NK-92 treated with Interleukin-12 subunit alpha and Interleukin-12 subunit beta, amount 100 ng/mL, for 24 hours (cell line): Measurements from ENCODE around the gene NODAL.
"Not testable (repeated sequence)": the region's sequence is repeated elsewhere in the genome, so short reads cannot be mapped to it uniquely, and the experiment has no call there.

ENCODE experiments used
- DNase-seq: peaks from one replicate; lab custom pipeline; 2025; lab: John Stamatoyannopoulos, UW

Gene NODAL

DNA sequence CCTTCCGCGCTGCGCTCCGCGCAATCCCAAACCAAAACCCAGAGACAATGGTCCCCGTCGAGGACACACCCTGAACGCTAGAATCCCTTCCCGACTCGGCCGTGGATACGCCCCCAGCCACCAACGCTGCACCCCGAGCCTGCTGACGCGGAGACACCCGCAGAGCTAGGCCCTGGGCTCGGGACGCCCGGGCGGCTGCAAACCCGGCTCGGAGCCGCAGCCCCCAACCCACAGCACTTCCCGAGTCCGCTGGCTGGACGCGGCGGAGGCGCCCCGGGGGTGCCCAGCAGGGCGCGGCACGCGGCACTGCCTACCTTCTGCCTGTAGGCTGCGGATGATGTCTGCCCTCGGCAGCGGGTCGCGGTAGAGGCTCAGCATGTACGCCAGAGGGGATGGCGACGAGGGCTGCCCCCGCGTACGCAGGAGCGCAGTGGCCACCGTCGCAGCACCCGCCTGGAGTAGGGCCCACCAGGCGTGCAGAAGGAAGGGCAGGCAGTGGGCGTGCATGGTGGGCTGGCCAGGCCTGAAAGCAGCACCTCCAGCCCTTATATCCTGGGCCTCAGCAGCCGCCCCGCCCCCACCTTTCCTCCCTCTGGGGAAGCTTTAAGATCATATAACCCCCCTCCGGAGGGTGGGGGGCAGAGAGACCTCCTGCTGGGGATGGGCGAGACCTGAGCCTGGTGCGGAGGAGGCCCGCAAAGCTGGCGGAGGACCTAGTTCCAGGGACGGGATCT is at the start of gene NODAL:
Gene NODAL, minus strand, starts transcription at position 521 of the 734 bp plus-strand sequence. Its CDS starts 14 bp downstream, at position 507.
- DNase-seq: no peak

DNA sequence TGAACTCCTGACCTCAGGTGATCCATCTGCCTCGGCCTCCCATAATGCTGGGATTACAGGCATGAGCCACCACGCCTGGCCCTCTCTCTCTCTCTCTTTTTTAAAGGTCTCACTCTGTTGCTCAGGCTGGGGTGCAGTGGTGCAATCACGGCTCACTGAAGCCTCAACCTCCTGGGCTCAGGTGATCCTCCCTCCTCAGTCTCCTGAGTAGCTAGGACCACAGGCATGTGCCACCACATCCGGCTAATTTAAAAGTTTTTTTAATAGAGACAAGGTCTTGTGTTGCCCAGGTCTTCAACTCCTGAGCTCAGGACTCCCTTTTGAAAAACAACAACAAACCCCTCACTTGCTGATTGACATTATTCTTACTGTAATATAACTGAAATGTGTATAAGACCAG is 48.7 kb upstream of the NODAL start:
- no peak for DNase-seq

DNA sequence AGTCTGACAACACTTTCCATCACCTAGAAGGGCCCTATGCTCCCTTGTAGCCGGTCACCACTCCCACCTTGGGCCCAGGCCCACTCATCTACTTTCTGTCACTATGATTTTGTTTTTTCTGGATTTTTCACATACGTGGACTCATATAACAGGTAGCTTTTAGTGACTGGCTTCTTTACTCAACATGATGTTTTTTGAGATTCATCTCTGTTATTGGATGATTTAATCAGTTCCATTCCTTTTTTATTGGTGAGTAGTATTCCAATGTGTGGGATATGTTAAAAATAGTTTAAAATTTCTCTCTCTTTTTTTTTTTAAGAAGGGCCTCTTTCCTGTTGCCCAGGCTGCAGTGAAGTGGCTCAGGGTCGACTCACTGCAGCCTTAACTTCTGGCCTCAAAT is 46.3 kb upstream of the NODAL start:
- DNase-seq: no peak

DNA sequence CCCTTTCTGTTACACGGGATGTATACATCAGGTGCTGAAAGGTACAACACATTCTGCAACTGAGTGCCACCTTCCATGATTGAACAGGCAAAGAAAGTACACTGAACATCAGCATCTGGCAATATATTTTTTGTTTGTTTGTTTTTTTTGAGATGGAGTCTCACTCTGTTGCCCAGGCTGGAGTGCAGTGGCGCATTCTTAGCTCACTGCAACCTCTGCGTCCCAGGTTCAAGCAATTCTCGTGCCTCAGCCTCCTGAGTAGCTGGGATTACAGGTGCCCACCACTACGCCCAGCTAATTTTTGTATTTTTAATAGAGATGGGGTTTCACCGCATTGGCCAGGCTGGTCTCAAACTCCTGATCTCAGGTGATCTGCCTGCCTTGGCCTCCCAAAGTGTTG is 42.4 kb upstream of the NODAL start:
- DNase-seq: not testable (repeated sequence)

DNA sequence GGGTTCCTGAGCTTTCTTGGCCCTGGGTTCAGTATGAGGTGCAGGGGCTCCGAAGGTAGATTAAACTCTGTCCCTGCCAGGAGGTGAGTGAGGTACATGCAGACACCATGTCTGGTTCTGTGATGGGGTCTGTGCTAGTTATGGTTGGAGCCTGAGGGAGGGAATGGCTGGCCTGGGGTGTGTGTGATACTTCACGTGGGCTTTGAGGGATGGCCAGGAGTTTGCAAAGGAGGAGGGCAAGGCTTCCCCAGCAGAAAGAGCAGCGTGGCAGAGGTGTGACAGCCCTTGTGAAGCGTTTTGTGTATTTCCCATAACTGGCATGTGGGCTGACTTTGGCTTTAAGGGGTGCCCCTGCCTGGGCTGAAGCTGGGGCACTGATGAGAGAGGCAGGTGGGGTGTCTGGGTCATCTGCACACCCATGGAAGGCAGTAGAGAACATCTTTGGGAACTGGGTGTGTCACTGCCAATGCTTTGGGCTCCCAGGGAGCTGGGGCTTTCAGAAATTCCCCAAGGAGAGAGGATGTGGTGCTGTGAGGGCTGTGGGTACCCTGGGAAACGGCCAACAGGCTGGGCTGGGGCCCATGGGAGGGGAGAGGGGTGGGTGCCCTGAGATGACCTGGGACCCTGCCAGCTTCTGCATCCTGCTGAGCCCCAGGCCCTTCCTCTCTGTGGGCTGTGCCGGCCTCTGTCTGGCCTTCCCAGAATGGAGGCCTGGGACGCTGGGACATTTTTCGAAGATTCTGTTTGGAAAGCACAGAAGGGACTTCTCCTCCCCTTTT is 41.7 kb upstream of the NODAL start:
- DNase-seq: no peak

DNA sequence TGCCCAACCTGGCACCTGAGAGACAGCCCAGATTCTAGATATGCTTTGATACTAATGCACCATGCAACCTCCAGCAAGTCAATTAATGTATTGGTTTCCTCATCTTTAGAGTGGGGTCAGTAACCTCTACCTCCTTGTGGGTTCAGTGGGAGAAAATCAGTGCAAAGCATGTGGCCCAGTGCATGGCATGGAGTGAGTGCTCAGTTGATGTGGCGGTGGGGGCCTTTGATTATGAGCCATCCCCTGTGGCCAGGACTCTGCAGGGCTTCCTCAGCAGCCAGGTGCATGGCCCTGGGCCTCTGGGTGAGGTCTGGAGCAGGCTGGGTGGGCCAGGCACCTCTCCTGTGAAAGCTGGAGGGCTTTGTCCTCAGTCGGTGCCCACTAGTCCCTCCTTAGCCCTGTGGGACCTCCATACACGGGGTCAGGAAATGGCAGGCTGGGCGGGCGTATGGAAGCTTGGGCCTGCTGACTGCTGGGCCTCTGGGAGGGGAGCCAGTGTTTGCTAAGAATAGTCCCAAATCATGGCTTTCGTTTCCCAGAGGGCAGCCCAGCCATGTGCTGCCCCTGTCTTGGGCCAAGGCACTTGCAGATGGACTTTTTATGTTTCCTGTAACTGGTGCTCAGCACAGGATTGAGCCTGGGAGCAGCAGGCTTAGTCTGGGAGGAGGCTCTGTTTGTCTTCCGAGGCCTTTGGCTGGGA is 40.5 kb upstream of the NODAL start:
- DNase-seq: no peak

DNA sequence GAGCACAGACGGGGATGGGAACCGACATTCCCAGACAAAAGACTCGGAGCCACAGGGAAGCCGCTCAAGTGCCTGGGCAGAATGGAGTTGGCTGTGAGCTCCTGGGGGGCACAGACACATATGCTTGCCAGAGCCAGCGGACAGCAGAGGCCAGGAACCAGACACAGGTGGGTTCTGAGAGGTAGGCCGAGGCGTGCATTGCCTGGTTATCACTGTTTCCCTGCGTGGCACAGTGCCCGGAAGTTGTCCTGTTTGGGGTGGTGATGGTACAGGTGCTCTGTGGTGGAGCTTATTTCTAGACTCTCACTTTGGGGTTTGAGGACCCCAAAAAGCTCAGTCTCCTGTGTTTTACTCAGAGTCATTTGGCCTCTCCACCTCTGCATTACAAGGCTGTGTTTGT is 39.6 kb upstream of the NODAL start:
- DNase-seq: no peak

DNA sequence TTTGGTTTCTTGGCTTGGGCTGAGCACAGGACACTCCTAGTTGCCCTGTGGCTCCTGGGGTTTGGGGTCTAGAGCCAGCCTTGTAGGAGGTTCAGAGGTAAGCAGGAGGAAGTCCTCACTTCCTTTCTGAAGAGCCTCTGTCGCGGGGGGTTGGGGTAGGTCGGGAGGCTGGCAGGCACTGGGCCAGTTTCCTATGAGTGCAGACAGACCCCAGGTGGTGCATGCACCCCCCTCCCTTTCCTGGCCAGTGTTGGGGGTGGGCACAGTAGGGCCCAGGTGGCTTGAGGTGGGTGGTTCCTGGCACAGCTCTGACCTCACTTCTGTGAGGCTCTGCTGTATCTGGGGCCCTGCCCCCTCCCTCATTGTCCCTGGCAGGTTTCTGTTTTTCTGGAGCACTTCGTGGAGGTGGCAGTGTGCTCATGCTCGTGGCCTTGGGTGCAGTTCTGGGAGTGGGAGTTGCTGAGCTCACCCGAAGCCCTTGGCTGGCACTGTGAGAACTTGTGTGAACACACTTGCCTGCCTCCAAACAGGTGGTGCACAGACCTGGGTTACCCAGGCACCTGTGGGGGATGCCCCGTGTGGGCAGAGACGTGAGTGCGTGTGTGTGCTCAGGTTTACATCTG is 38.9 kb upstream of the NODAL start:
- no peak for DNase-seq

DNA sequence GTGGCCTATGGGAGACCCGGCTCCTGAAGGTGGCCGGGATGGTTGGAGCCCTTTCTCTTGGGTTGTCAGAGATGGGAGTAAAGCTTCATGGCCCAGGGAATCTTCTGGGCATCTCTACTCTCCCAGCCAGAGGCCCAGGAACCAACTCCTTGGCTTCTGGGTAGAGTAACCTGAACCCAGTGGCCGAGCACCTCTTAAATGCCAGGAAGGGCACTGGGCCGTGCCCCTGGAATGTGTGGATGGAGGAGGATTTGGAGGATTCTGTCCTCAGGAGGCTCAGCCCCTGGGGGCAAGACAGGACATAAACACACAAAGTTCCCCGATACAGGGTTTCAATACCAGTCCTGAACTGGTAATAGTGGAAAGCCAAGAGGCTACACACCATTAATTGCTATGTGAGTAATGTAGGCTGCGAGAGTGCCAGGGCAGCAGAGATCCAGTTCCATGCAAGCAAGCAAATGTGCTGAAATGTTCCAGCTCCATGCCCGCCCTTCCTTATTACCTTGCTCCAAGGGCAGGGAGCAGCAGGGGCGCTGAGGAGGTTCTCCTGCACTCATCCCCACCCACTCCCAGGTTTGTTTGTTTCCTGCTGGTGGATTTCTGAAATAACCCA is 38.3 kb upstream of the NODAL start:
- DNase-seq: no peak

DNA sequence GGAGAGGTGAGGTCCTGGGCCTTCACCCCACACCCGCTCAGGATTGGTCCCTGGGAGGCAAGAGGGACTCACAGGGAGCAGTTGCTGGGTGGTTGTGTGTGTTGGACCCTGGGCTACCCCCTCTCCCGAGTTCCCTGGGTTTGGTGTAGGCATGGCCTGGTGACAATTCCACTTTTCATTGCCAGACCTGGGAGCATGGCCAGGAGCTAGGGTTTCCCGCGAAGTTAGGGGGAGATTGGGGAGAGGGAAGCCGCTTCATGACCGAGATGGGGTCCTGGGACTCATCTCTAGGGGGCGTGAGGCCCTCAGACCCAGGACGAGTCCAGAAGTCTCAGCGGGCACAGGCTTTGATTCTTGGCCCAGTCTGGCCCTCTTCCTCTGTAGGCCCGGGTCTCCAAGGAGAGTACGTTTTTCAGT is 37.7 kb upstream of the NODAL start:
- no peak for DNase-seq

DNA sequence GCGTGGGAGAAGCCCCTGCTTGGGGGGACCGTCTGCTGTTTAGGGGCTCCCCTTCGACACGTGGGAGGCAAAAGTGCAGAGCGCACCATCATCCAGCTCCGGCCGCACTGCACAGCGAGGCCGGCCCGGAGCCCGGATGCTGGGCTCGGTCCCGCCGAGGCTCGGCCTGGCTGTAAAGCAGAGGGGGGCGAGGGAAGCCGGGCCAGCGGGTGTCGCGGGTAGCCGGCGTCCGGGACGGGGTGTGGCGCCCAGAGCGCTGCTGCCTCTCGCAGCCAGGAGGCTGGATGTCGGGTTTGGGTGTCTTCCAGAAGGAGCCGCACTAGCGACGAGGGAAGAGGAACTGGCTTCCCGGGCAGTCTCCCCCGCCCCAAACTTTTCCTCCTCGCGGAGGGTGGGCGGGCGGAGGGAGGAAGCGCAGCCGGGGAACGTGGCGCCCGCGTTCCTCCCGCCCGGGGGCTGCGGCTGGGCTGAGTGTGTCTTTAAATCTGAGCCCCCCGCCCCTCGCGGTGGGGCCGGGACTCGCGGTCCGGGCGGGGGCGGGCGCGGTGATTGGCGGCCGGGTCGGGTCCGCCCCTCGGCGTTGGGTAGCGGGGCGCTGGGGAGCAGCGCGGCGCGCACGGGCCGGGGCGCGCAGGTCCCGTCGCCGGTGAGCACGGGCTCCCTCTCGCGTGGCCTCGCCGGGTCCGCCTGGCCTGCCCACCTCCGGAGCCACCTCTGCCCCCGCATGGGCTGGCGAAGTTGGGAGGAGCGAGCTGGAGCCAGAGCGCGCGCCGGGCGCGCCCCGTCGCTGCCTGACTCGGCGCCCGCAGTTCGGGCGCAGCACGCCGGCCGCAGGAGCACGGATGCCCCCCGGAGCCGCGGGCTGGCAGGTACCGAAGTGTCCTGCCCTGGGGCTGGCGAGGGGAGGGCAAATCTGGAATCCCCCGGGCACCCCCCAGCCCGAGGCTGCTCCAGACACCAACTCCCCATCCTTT is 37.0 kb upstream of the NODAL start, which contains the start of gene PALD1:
Gene PALD1, plus strand, starts transcription at position 577 of the 974 bp plus-strand sequence. CDS start 47,185 bp downstream, outside the sequence.
- no peak for DNase-seq

DNA sequence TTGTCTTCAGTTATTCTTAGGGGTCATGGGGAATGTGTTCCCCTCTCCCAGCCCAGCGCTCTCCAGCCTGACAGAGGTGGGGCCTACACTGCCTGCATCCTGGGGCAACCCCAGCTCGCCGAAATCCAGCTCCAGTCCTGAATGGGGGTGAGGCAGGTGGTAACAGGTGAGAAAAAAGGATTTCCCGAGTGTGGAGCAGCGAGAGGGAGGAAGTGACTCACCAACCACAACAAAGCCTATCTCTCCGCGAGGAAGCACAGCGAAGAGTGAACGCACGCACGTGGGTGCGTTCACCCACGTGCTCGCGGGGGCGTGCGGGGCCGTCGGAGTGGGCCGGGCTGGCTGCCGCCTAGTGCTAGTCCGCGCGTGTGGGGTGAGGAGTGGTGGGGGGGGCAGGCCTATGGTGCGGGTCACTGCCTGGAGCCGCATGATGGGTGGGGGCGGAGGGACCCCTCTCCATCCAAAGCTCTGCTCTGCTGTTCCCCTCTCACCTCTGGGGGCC is 36.2 kb upstream of the NODAL start:
- DNase-seq: no peak

DNA sequence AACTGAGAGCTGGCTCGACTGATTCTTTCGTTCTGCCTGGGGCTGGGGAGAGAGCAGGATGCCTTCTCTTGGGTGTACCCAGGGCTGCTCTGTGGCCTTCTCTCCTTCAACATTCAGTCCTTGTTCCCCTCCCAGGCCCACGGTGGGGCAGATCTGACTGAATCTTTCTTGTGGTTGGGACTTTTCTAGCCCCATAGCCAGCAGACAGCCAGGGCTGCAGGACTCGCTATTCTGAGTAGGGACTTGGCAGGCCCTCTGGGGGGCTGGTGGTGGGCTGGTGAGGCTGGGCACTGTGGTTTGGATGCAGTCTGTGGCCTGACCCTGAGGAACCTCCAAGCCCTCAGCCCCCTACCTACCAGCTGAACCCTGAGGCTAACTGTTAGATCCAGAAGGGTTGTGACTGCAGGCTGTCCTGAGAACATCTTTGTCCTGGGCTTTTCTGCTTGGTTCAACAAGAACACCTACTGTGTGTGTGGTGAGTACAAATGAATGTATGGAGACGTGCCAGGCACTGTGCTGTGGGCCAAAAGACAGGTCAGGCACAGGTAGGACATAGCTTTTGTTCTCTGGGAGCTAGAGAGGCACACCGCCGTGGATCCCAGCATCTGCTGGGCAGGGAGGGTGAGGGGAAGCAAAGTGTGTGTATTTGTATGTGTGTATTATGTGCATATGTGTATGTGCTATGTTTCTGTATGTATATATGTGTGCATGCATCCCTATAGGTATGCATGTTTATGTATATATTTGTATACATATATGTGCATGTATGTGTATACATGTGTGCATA is 35.0 kb upstream of the NODAL start:
- DNase-seq: no peak

DNA sequence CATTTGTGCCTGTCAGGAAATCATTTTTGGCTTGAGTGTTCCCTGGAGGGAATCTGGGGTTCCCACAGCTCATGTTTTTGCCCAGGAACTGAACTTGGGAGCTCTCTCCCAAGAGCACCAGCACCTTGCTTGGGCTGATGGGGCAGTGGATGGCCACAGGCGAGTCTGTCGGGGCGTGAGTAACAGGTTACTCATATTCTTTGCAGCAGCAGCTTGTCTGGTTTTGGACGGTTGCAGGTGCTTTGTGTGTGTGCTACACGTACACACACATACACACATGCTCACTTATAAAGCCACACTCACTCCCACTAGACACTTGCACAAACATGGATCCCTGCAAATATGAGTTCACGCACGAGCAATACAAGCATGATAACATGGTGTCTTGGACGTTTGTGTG is 34.2 kb upstream of the NODAL start:
- no peak for DNase-seq

DNA sequence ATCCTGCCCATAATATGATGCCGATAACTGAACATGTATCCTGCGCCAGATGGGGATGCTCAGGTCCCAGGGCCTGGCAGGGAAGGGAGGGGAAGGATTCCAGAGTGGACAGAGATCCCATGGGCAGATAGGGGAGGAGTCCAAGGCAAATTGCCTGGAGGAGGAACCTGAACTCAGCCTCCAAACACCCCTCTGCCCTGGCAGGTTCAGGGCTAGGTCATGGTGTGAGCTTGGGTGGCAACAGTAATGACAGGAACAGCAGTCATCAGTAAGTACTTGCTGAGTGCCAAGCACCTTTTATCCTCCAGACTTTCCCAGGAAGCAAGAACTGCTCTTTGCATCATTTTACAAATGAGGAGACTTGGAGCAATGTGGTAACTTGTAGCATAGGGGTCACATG is 33.3 kb upstream of the NODAL start:
- DNase-seq: no peak

DNA sequence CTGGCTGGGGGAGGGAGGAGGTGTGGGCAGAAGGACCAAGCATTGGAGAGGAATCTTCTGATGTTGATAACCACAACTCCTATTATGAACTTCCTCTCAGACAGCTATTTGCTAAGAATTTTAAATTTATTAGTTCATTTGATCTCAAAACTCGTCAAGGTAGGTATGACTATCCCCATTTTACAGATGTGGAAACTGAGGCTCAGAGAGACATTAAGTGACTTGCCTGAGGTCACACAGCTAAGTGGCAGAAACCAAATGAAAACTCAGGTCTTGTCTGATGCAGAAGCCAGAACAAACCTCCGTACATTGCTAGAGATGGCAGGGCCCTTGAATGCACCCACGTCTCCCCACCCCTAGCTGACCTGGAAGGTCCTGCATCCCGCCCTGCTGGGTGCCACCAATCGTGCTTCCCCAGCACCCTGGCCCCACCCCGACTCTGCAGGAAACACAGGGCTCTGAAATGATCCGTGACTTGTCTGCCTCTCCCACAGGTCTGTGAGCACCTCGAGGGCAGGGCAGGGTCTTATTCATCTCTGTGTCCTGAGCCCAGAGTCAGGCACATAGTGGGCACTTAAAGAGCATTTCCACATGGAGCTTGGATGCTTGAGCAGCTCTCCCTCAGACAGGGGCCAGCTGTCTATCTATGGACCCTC is 31.4 kb upstream of the NODAL start:
- no peak for DNase-seq

DNA sequence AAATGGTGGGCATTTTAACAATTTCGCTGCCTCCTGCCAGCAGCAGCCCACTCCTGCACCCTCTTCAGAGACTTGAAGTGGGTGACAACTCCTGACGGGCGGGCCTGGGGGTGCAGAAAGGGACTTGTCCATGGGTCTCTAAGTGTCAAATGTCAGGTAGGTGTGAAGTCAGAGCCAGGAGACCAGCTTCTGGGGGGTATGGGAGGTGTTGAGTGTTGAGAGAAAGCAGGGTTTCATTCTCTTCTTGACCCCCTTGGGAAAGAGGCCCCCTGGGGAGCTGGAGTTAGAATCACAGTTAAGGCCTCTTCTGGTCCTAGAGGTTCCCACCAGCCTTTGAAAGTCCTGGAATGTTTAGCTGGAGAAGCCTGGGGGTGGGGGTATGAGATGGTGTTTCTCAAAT is 25.5 kb upstream of the NODAL start:
- DNase-seq: no peak

DNA sequence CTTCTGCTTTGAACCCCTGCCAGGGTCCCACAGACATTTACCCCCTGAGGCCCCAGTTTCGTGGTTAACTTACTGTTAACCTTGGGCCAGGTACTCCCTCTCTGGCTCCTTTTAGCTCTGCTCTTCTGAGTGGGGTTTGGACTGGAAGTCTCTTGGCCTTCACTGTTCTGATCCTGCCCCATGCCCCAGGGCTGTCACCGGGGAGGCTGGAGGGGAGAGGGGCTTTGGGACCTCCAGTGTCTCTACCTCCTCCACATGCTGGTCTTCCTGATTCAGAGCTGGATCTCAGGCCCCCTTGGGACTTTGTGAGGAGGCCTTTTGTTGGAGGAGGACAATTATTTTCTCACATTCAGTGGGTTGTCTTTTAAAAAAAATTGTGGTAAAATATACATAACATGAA is 24.4 kb upstream of the NODAL start:
- DNase-seq: no peak

DNA sequence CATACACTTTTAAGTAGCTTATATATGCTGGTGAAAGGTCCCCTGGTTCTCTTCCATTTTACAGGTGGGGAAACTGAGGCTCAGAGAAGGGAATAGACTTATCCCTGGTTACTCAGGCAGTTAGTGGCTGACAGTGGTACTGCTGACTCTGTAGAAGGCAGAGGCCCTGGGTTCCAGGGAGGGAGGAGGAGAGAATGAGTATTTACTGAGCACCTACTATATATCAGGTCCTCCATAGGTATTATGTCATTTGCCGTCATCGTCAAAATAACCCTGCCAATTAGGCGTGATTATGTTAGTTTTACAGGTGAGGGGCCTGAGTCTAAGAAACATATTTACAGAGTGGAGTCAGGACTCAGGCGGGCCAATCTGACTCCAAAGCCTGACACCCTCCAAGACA is 23.8 kb upstream of the NODAL start:
- DNase-seq: no peak
